NCI-H2107 treated with DMSO at 0.1 percent for 48 hours (cell line): ENCODE data around the gene ADAMTSL1.

Source experiments
- DNase-seq: peaks from one replicate; lab custom pipeline; 2025; ENCODE audit not compliant: unreplicated experiment; lab: John Stamatoyannopoulos, UW

ADAMTSL1 gene

GRCh38 chr9:18768951-18769622, 295.1 kb downstream of the ADAMTSL1 start:
- no peak for DNase-seq

GRCh38 chr9:18770131-18770908, 296.4 kb downstream of the ADAMTSL1 start:
- DNase-seq = no peak

- no peak for DNase-seq
Measured at GRCh38 chr9:18771011-18771410, 297.1 kb downstream of the ADAMTSL1 start.

- DNase-seq = no peak
Measured at GRCh38 chr9:18771763-18772162, 297.8 kb downstream of the ADAMTSL1 start.

- no peak for DNase-seq
Measured at GRCh38 chr9:18775241-18775640, 301.3 kb downstream of the ADAMTSL1 start.

GRCh38 chr9:18775930-18776329, 302.0 kb downstream of the ADAMTSL1 start:
- DNase-seq = no peak

- no peak for DNase-seq
Measured at GRCh38 chr9:18776836-18777820, 303.2 kb downstream of the ADAMTSL1 start.

- no peak for DNase-seq
Measured at GRCh38 chr9:18778147-18778546, 304.2 kb downstream of the ADAMTSL1 start.

- DNase-seq = no peak
Measured at GRCh38 chr9:18778846-18779245, 304.9 kb downstream of the ADAMTSL1 start.

GRCh38 chr9:18783909-18784308, 310.0 kb downstream of the ADAMTSL1 start:
- DNase-seq = no peak

GRCh38 chr9:18785604-18786003, 311.7 kb downstream of the ADAMTSL1 start:
- no peak for DNase-seq

- DNase-seq = no peak
Measured at GRCh38 chr9:18786196-18786595, 312.2 kb downstream of the ADAMTSL1 start.

GRCh38 chr9:18786911-18787650, 313.1 kb downstream of the ADAMTSL1 start:
- DNase-seq = no peak

- no peak for DNase-seq
Measured at GRCh38 chr9:18788256-18788655, 314.3 kb downstream of the ADAMTSL1 start.

GRCh38 chr9:18791074-18791473, 317.1 kb downstream of the ADAMTSL1 start:
- DNase-seq = no peak

GRCh38 chr9:18793122-18793521, 319.2 kb downstream of the ADAMTSL1 start:
- DNase-seq = no peak

- DNase-seq = no peak
Measured at GRCh38 chr9:18795947-18796671, 322.2 kb downstream of the ADAMTSL1 start.

GRCh38 chr9:18796696-18797270, 322.8 kb downstream of the ADAMTSL1 start:
- DNase-seq = no peak

- DNase-seq = no peak
Measured at GRCh38 chr9:18798106-18798505, 324.2 kb downstream of the ADAMTSL1 start.
